ENCODE results near the gene KIF13A.
"Not testable (repeated sequence)": the region's sequence is repeated elsewhere in the genome, so short reads cannot be mapped to it uniquely, and the experiment has no call there.

KIF13A gene

GRCh38 chr6:17861361-17861760 is 126.1 kb downstream of the KIF13A start:
- Histone ChIP-seq H3K9ac (ENCODE audit: low read depth, low read length) (no peak overlapping the region), H3K9me3 (ENCODE audit: insufficient read depth, low read depth, low read length) (no peaks in the 10 kb centered on the region), H3K27me3 (ENCODE audit: insufficient read depth, low read length) (no peaks in the 10 kb centered on the region), H3K4me3 (ENCODE audit: low read length) (no peak overlapping the region), H3K4me1 (ENCODE audit: insufficient read depth, low read length) (no peaks in the 10 kb centered on the region; the same call in 1 of the 2 replicates), H3K36me3 (ENCODE audit: insufficient read depth, low read depth, low read length) (no peaks in the 10 kb centered on the region), H3K27ac (ENCODE audit: low read length) (no peak overlapping the region)

- Histone ChIP-seq H3K9me3 (ENCODE audit: insufficient read depth, low read depth, low read length) (no peaks in the 10 kb centered on the region), H3K4me1 (ENCODE audit: insufficient read depth, low read length) (no peaks in the 10 kb centered on the region; the same call in 1 of the 2 replicates), H3K27ac (ENCODE audit: low read length) (no peak overlapping the region), H3K4me3 (ENCODE audit: low read length) (no peak overlapping the region), H3K36me3 (ENCODE audit: insufficient read depth, low read depth, low read length) (peaks cover 8% of the 10 kb centered on the region; the same call in 1 of the 2 replicates), H3K9ac (ENCODE audit: low read depth, low read length) (no peak overlapping the region), H3K27me3 (ENCODE audit: insufficient read depth, low read length) (no peaks in the 10 kb centered on the region)
These were observed 127.6 kb downstream of the KIF13A start for GRCh38 chr6:17859846-17860245.

GRCh38 chr6:17858584-17858983 is 128.9 kb downstream of the KIF13A start:
- no peaks in the 10 kb centered on the region for H3K4me1 ChIP-seq (ENCODE audit: insufficient read depth, low read length)
- peaks cover 12% of the 10 kb centered on the region; the same call in 1 of the 2 replicates for H3K36me3 ChIP-seq (ENCODE audit: insufficient read depth, low read depth, low read length)
- H3K9me3 ChIP-seq (ENCODE audit: insufficient read depth, low read depth, low read length) = no peaks in the 10 kb centered on the region
- no peak overlapping the region for H3K9ac ChIP-seq (ENCODE audit: low read depth, low read length)
- no peak overlapping the region for H3K27ac ChIP-seq (ENCODE audit: low read length)
- no peaks in the 10 kb centered on the region for H3K27me3 ChIP-seq (ENCODE audit: insufficient read depth, low read length)
- H3K4me3 ChIP-seq (ENCODE audit: low read length) = no peak overlapping the region

GRCh38 chr6:17857188-17857587 is 130.2 kb downstream of the KIF13A start:
- peaks cover 12% of the 10 kb centered on the region; the same call in 1 of the 2 replicates for H3K36me3 ChIP-seq (ENCODE audit: insufficient read depth, low read depth, low read length)
- not testable (repeated sequence) for H3K27ac ChIP-seq (ENCODE audit: low read length); H3K9ac ChIP-seq (ENCODE audit: low read depth, low read length); H3K27me3 ChIP-seq (ENCODE audit: insufficient read depth, low read length); H3K4me3 ChIP-seq (ENCODE audit: low read length); H3K9me3 ChIP-seq (ENCODE audit: insufficient read depth, low read depth, low read length); H3K4me1 ChIP-seq (ENCODE audit: insufficient read depth, low read length)

GRCh38 chr6:17856306-17856705 is 131.1 kb downstream of the KIF13A start:
- no peak overlapping the region for H3K27ac ChIP-seq (ENCODE audit: low read length)
- no peak overlapping the region for H3K9ac ChIP-seq (ENCODE audit: low read depth, low read length)
- peaks cover 16% of the 10 kb centered on the region; the same call in 1 of the 2 replicates for H3K36me3 ChIP-seq (ENCODE audit: insufficient read depth, low read depth, low read length)
- no peaks in the 10 kb centered on the region for H3K4me1 ChIP-seq (ENCODE audit: insufficient read depth, low read length)
- no peaks in the 10 kb centered on the region for H3K27me3 ChIP-seq (ENCODE audit: insufficient read depth, low read length)
- no peaks in the 10 kb centered on the region for H3K9me3 ChIP-seq (ENCODE audit: insufficient read depth, low read depth, low read length)
- no peak overlapping the region for H3K4me3 ChIP-seq (ENCODE audit: low read length)

GRCh38 chr6:17855381-17855780 is 132.1 kb downstream of the KIF13A start:
- Histone ChIP-seq H3K27me3 (ENCODE audit: insufficient read depth, low read length) (no peaks in the 10 kb centered on the region), H3K4me1 (ENCODE audit: insufficient read depth, low read length) (no peaks in the 10 kb centered on the region), H3K36me3 (ENCODE audit: insufficient read depth, low read depth, low read length) (peaks cover 25% of the 10 kb centered on the region), H3K9ac (ENCODE audit: low read depth, low read length) (no peak overlapping the region), H3K4me3 (ENCODE audit: low read length) (no peak overlapping the region), H3K9me3 (ENCODE audit: insufficient read depth, low read depth, low read length) (no peaks in the 10 kb centered on the region), H3K27ac (ENCODE audit: low read length) (no peak overlapping the region)

- peaks cover 42% of the 10 kb centered on the region for H3K36me3 ChIP-seq (ENCODE audit: insufficient read depth, low read depth, low read length)
- no peak overlapping the region for H3K27ac ChIP-seq (ENCODE audit: low read length)
- H3K9me3 ChIP-seq (ENCODE audit: insufficient read depth, low read depth, low read length) = no peaks in the 10 kb centered on the region
- no peaks in the 10 kb centered on the region for H3K4me1 ChIP-seq (ENCODE audit: insufficient read depth, low read length)
- no peak overlapping the region for H3K9ac ChIP-seq (ENCODE audit: low read depth, low read length)
- no peaks in the 10 kb centered on the region for H3K27me3 ChIP-seq (ENCODE audit: insufficient read depth, low read length)
- no peak overlapping the region for H3K4me3 ChIP-seq (ENCODE audit: low read length)
These were observed 133.9 kb downstream of the KIF13A start for GRCh38 chr6:17853533-17853932.

GRCh38 chr6:17851720-17852161 is 135.7 kb downstream of the KIF13A start:
- Histone ChIP-seq H3K4me1 (ENCODE audit: insufficient read depth, low read length) (no peaks in the 10 kb centered on the region), H3K36me3 (ENCODE audit: insufficient read depth, low read depth, low read length) (peaks cover 53% of the 10 kb centered on the region), H3K27ac (ENCODE audit: low read length) (no peak overlapping the region), H3K9me3 (ENCODE audit: insufficient read depth, low read depth, low read length) (no peaks in the 10 kb centered on the region), H3K27me3 (ENCODE audit: insufficient read depth, low read length) (no peaks in the 10 kb centered on the region), H3K4me3 (ENCODE audit: low read length) (no peak overlapping the region), H3K9ac (ENCODE audit: low read depth, low read length) (no peak overlapping the region)

- Histone ChIP-seq H3K4me1 (ENCODE audit: insufficient read depth, low read length) (no peaks in the 10 kb centered on the region), H3K9ac (ENCODE audit: low read depth, low read length) (no peak overlapping the region), H3K27me3 (ENCODE audit: insufficient read depth, low read length) (no peaks in the 10 kb centered on the region), H3K4me3 (ENCODE audit: low read length) (no peak overlapping the region), H3K36me3 (ENCODE audit: insufficient read depth, low read depth, low read length) (peaks cover 56% of the 10 kb centered on the region), H3K9me3 (ENCODE audit: insufficient read depth, low read depth, low read length) (no peaks in the 10 kb centered on the region), H3K27ac (ENCODE audit: low read length) (no peak overlapping the region)
These were observed 136.3 kb downstream of the KIF13A start for GRCh38 chr6:17851001-17851719.

- Histone ChIP-seq H3K27ac (ENCODE audit: low read length) (no peak overlapping the region), H3K9me3 (ENCODE audit: insufficient read depth, low read depth, low read length) (no peaks in the 10 kb centered on the region), H3K27me3 (ENCODE audit: insufficient read depth, low read length) (no peaks in the 10 kb centered on the region), H3K36me3 (ENCODE audit: insufficient read depth, low read depth, low read length) (peaks cover 51% of the 10 kb centered on the region), H3K4me1 (ENCODE audit: insufficient read depth, low read length) (no peaks in the 10 kb centered on the region), H3K4me3 (ENCODE audit: low read length) (no peak overlapping the region), H3K9ac (ENCODE audit: low read depth, low read length) (no peak overlapping the region)
These were observed 137.2 kb downstream of the KIF13A start for GRCh38 chr6:17850281-17850680.

GRCh38 chr6:17847203-17847760 is 140.2 kb downstream of the KIF13A start:
- Histone ChIP-seq H3K9me3 (ENCODE audit: insufficient read depth, low read depth, low read length) (no peaks in the 10 kb centered on the region), H3K4me3 (ENCODE audit: low read length) (no peak overlapping the region), H3K27ac (ENCODE audit: low read length) (no peak overlapping the region), H3K27me3 (ENCODE audit: insufficient read depth, low read length) (no peaks in the 10 kb centered on the region), H3K36me3 (ENCODE audit: insufficient read depth, low read depth, low read length) (peaks cover 55% of the 10 kb centered on the region), H3K9ac (ENCODE audit: low read depth, low read length) (no peak overlapping the region), H3K4me1 (ENCODE audit: insufficient read depth, low read length) (no peaks in the 10 kb centered on the region)

- Histone ChIP-seq H3K9me3 (ENCODE audit: insufficient read depth, low read depth, low read length) (no peaks in the 10 kb centered on the region), H3K27me3 (ENCODE audit: insufficient read depth, low read length) (no peaks in the 10 kb centered on the region), H3K36me3 (ENCODE audit: insufficient read depth, low read depth, low read length) (peaks cover 55% of the 10 kb centered on the region)
These were observed 140.7 kb downstream of the KIF13A start for GRCh38 chr6:17846762-17847161.

More at GRCh38 chr6:17846762-17847161, 140.7 kb downstream of the KIF13A start:
- Histone ChIP-seq H3K4me3 (ENCODE audit: low read length) (no peak overlapping the region), H3K4me1 (ENCODE audit: insufficient read depth, low read length) (no peaks in the 10 kb centered on the region), H3K9ac (ENCODE audit: low read depth, low read length) (no peak overlapping the region), H3K27ac (ENCODE audit: low read length) (no peak overlapping the region)
